Activated CD4-positive, CD25-positive, alpha-beta regulatory T cell treated with anti-CD3 and anti-CD28 coated beads, Interleukin-2, amount 50 U/mL, for 16 hours (primary cell): Measurements from ENCODE around the gene MPPED2.

Source experiments
- DNase-seq: peaks from one replicate; pipeline ENCODE4 v3.0.0-alpha.2; 2020; ENCODE audit warnings: low read depth, low spot score

MPPED2 gene

GRCh38 chr11:30420233-30420787 is 165.8 kb downstream of the MPPED2 start:
- DNase-seq, result no peak

- DNase-seq, result no peak
Measured at GRCh38 chr11:30414806-30415205, 171.3 kb downstream of the MPPED2 start.

GRCh38 chr11:30414244-30414643 is 171.9 kb downstream of the MPPED2 start:
- DNase-seq, result no peak

- no peak for DNase-seq
Measured at GRCh38 chr11:30412509-30412908, 173.6 kb downstream of the MPPED2 start.

GRCh38 chr11:30411383-30411782 is 174.8 kb downstream of the MPPED2 start:
- no peak for DNase-seq

GRCh38 chr11:30406978-30407762 is 179.0 kb downstream of the MPPED2 start:
- no peak for DNase-seq

- no peak for DNase-seq
Measured at GRCh38 chr11:30405385-30405784, 180.8 kb downstream of the MPPED2 start.

- no peak for DNase-seq
Measured at GRCh38 chr11:30404136-30404535, 182.0 kb downstream of the MPPED2 start.

- DNase-seq, result no peak
Measured at GRCh38 chr11:30395751-30396150, 190.4 kb downstream of the MPPED2 start.

- DNase-seq, result no peak
Measured at GRCh38 chr11:30393012-30393411, 193.1 kb downstream of the MPPED2 start.

GRCh38 chr11:30392221-30392784 is 193.8 kb downstream of the MPPED2 start:
- DNase-seq, result no peak

GRCh38 chr11:30388957-30389356 is 197.2 kb downstream of the MPPED2 start:
- no peak for DNase-seq

- no peak for DNase-seq
Measured at GRCh38 chr11:30387891-30388861, 198.0 kb downstream of the MPPED2 start.

GRCh38 chr11:30381879-30382278 is 204.3 kb downstream of the MPPED2 start:
- DNase-seq, result no peak

GRCh38 chr11:30380846-30381245 is 205.3 kb downstream of the MPPED2 start:
- no peak for DNase-seq

GRCh38 chr11:30377347-30377746 is 208.8 kb downstream of the MPPED2 start:
- DNase-seq, result no peak

- no peak for DNase-seq
Measured at GRCh38 chr11:30370164-30370563, 216.0 kb downstream of the MPPED2 start.

GRCh38 chr11:30368394-30368793 is 217.8 kb downstream of the MPPED2 start:
- DNase-seq, result no peak

- DNase-seq, result no peak
Measured at GRCh38 chr11:30365793-30366517, 220.2 kb downstream of the MPPED2 start.

- DNase-seq, result no peak
Measured at GRCh38 chr11:30364837-30365482, 221.2 kb downstream of the MPPED2 start.
